HEK293 (cell line): ENCODE results near the gene TCIRG1.

Experiments
- CTCF ChIA-PET: fragments of 350-600 bp; formaldehyde crosslinking; extraction: SDS; loops from one replicate; lab custom pipeline; 2021; ENCODE audit warnings: antibody characterized with exemption; lab: Yijun Ruan, JAX
- POLR2A ChIA-PET: fragments of 300-600 bp; formaldehyde crosslinking; extraction: SDS; loops from one replicate; lab custom pipeline; 2020; ENCODE audit warnings: antibody characterized with exemption, inconsistent platforms; lab: Yijun Ruan, JAX
- H3K27ac ChIP-seq: fragments of 200-500 bp; sonication (Bioruptor generic); 2 replicates; pipeline ENCODE4 v1.5.1; 2014; ENCODE audit warnings: low read depth, low read length, control low read depth, inconsistent platforms; ENCODE audit errors: extremely low read depth
- H3K36me3 ChIP-seq, 2 experiments: fragments of 200-500 bp in 1 of 2; sonication (Bioruptor generic) in 1 of 2; 1 replicate in 1 of 2; 2 replicates in 1 of 2; pipeline ENCODE4 v1.5.1; 2014 to 2017; ENCODE audit warnings: inconsistent platforms in 2 of 2, low read length in 2 of 2; ENCODE audit not compliant: control insufficient read depth in 2 of 2, insufficient read depth in 1 of 2
- H3K4me1 ChIP-seq: fragments of 200-500 bp; sonication (Bioruptor generic); 2 replicates; pipeline ENCODE4 v1.5.1; 2014; ENCODE audit warnings: mild to moderate bottlenecking, low read length, inconsistent platforms; ENCODE audit not compliant: control insufficient read depth, insufficient read depth
- H3K4me3 ChIP-seq: 2 replicates; pipeline ENCODE4 v1.5.1; 2011; ENCODE audit warnings: low read depth, mild to moderate bottlenecking, control low read depth, low read length, moderate library complexity
- H3K9me3 ChIP-seq: fragments of 200-500 bp; sonication (Bioruptor generic); 2 replicates; pipeline ENCODE4 v1.5.1; 2014; ENCODE audit warnings: low read depth, low read length, inconsistent platforms; ENCODE audit not compliant: control insufficient read depth, insufficient read depth
- GLI4 ChIP-seq: fragments of 450-650 bp; formaldehyde crosslinking; IDR thresholded peaks from 2 replicates; pipeline ENCODE4 v1.5.1; 2016; ENCODE audit warnings: missing biosample characterization, missing genetic modification characterization
- KLF10 ChIP-seq: fragments of 450-650 bp; IDR thresholded peaks from 2 replicates; pipeline ENCODE4 v1.5.1; 2018; ENCODE audit warnings: missing biosample characterization, mild to moderate bottlenecking, missing genetic modification characterization
- OSR2 ChIP-seq: fragments of 450-650 bp; formaldehyde crosslinking; IDR thresholded peaks from 2 replicates; pipeline ENCODE4 v1.5.1; 2016; ENCODE audit warnings: missing biosample characterization, missing genetic modification characterization
- OVOL3 ChIP-seq: fragments of 450-650 bp; formaldehyde crosslinking; IDR thresholded peaks from 2 replicates; pipeline ENCODE4 v1.5.1; 2016; ENCODE audit warnings: missing biosample characterization, missing genetic modification characterization
- REST ChIP-seq: fragments of 450-650 bp; formaldehyde crosslinking; IDR thresholded peaks from 2 replicates; pipeline ENCODE4 v1.5.1; 2016; ENCODE audit warnings: missing biosample characterization, missing genetic modification characterization
- TCF7L2 ChIP-seq: IDR thresholded peaks from 2 replicates; pipeline ENCODE4 v1.6.1; 2011; ENCODE audit warnings: low read depth, mild to moderate bottlenecking, inconsistent platforms, low read length, moderate library complexity, borderline replicate concordance
- WT1 ChIP-seq: fragments of 450-650 bp; formaldehyde crosslinking; IDR thresholded peaks from 2 replicates; pipeline ENCODE4 v1.5.1; 2016; ENCODE audit warnings: missing biosample characterization, missing genetic modification characterization
- ZBTB44 ChIP-seq: fragments of 450-650 bp; IDR thresholded peaks from 2 replicates; pipeline ENCODE4 v1.5.1; 2018; ENCODE audit warnings: missing biosample characterization, mild to moderate bottlenecking, missing genetic modification characterization
- ZFHX2 ChIP-seq: fragments of 450-650 bp; formaldehyde crosslinking; conservative IDR thresholded peaks from 2 replicates; pipeline ENCODE4 v1.5.1; 2016; ENCODE audit warnings: missing biosample characterization, missing genetic modification characterization
- ZFP69B ChIP-seq: fragments of 450-650 bp; formaldehyde crosslinking; IDR thresholded peaks from 2 replicates; pipeline ENCODE4 v1.5.1; 2016; ENCODE audit warnings: missing biosample characterization, missing genetic modification characterization
- ZNF10 ChIP-seq: fragments of 450-650 bp; formaldehyde crosslinking; IDR thresholded peaks from 2 replicates; pipeline ENCODE4 v1.5.1; 2017; ENCODE audit warnings: missing biosample characterization, missing genetic modification characterization
- ZNF112 ChIP-seq: fragments of 450-650 bp; formaldehyde crosslinking; IDR thresholded peaks from 2 replicates; pipeline ENCODE4 v1.5.0; 2017; ENCODE audit warnings: missing biosample characterization, missing genetic modification characterization
- ZNF138 ChIP-seq: fragments of 450-650 bp; formaldehyde crosslinking; IDR thresholded peaks from 2 replicates; pipeline ENCODE4 v1.5.1; 2016; ENCODE audit warnings: missing biosample characterization, missing genetic modification characterization, borderline replicate concordance
- ZNF18 ChIP-seq: fragments of 450-650 bp; formaldehyde crosslinking; IDR thresholded peaks from 2 replicates; pipeline ENCODE4 v1.5.1; 2016; ENCODE audit warnings: missing biosample characterization, missing genetic modification characterization
- ZNF184 ChIP-seq: fragments of 450-650 bp; IDR thresholded peaks from 2 replicates; pipeline ENCODE4 v1.5.1; 2018; ENCODE audit warnings: missing biosample characterization, mild to moderate bottlenecking, missing genetic modification characterization
- ZNF274 ChIP-seq, 2 experiments: fragments of 200-500 bp in 1 of 2; fragments of 450-650 bp in 1 of 2; sonication (Bioruptor generic) in 1 of 2; formaldehyde crosslinking in 1 of 2; IDR thresholded peaks; 2 replicates each; pipeline versions ENCODE4 v1.5.1 to v1.6.1; 2014 to 2016; ENCODE audit warnings: borderline replicate concordance in 1 of 2, inconsistent platforms in 1 of 2, low read length in 1 of 2, missing biosample characterization in 1 of 2, missing genetic modification characterization in 1 of 2
- ZNF514 ChIP-seq: fragments of 450-650 bp; formaldehyde crosslinking; IDR thresholded peaks from 2 replicates; pipeline ENCODE4 v1.5.1; 2016; ENCODE audit warnings: missing biosample characterization, missing genetic modification characterization
- ZNF521 ChIP-seq: fragments of 450-650 bp; formaldehyde crosslinking; IDR thresholded peaks from 2 replicates; pipeline ENCODE4 v1.5.1; 2017; ENCODE audit warnings: missing biosample characterization, mild to moderate bottlenecking, missing genetic modification characterization
- ZNF596 ChIP-seq: fragments of 450-650 bp; IDR thresholded peaks from 2 replicates; pipeline ENCODE4 v1.5.0; 2018; ENCODE audit warnings: missing biosample characterization, mild to moderate bottlenecking, missing genetic modification characterization, moderate library complexity
- ZNF792 ChIP-seq: fragments of 450-650 bp; formaldehyde crosslinking; IDR thresholded peaks from 2 replicates; pipeline ENCODE4 v1.5.1; 2016; ENCODE audit warnings: missing biosample characterization, missing genetic modification characterization
- ZSCAN18 ChIP-seq: fragments of 450-650 bp; formaldehyde crosslinking; IDR thresholded peaks from 2 replicates; pipeline ENCODE4 v1.5.1; 2016; ENCODE audit warnings: missing biosample characterization, missing genetic modification characterization
- ZSCAN23 ChIP-seq: fragments of 450-650 bp; formaldehyde crosslinking; IDR thresholded peaks from 2 replicates; pipeline ENCODE4 v1.5.1; 2016; ENCODE audit warnings: missing biosample characterization, missing genetic modification characterization

TCIRG1 gene

GRCh38 chr11:68003846-68004550, 34.8 kb upstream of the TCIRG1 start, which contains the start of gene UNC93B1 (continued):
- TF ChIP-seq ZSCAN18 (tag by site-specific recombination) (no peak), ZNF18 (tag by site-specific recombination) (no peak), ZNF184 (0 out of 2 replicates have a peak, but pooled peaks have one; percentile 36), TCF7L2 (no peak), GLI4 (tag by site-specific recombination) (no peak), ZNF138 (tag by site-specific recombination) (no peak), ZFHX2 (peak; percentile 42), WT1 (tag by site-specific recombination) (0 out of 2 replicates have a peak, but pooled peaks have one; percentile 15), REST (tag by site-specific recombination) (no peak), ZNF274 (IDR thresholded peaks at IDR 0.05; ENCODE audit: low read length) (no peak), ZNF274 (tag by site-specific recombination; IDR thresholded peaks at IDR 0.05; ENCODE audit: borderline replicate concordance) (no peak), ZBTB44 (tag by site-specific recombination) (no peak; the same call in 1 of the 2 replicates), ZNF112 (tag by site-specific recombination) (no peak), ZNF514 (no peak)

GRCh38 chr11:68004551-68005335, 34.1 kb upstream of the TCIRG1 start:
- peak overlapping the region; percentile 48; the same call in 1 of the 2 replicates for H3K4me3 ChIP-seq
- CTCF ChIA-PET, result no interaction called here
- TF ChIP-seq ZNF18 (tag by site-specific recombination) (no peak), ZFP69B (tag by site-specific recombination) (no peak), ZNF596 (no peak), OSR2 (tag by site-specific recombination) (no peak), ZNF521 (tag by site-specific recombination) (no peak), KLF10 (tag by site-specific recombination) (no peak), OVOL3 (tag by site-specific recombination) (no peak), ZSCAN23 (tag by site-specific recombination) (no peak), ZNF792 (tag by site-specific recombination) (no peak), ZNF10 (tag by site-specific recombination) (no peak)

More at GRCh38 chr11:68004551-68005335, 34.1 kb upstream of the TCIRG1 start:
- no peaks in the 10 kb centered on the region; the same call in 1 of the 2 replicates for H3K4me1 ChIP-seq
- no peak overlapping the region for H3K27ac ChIP-seq
- no peaks in the 10 kb centered on the region for H3K36me3 ChIP-seq
- H3K9me3 ChIP-seq, result no peaks in the 10 kb centered on the region
- POLR2A ChIA-PET, result no interaction called here
